ENCODE data around the gene WTAP.
"Not testable (repeated sequence)": the region's sequence is repeated elsewhere in the genome, so short reads cannot be mapped to it uniquely, and the experiment has no call there.

WTAP gene

GRCh38 chr6:159762681-159763293 lies 35.5 kb downstream of the WTAP start:
- DNase-seq: peak in 1 of 2 experiments; percentile 39

GRCh38 chr6:159766906-159767305 lies 39.6 kb downstream of the WTAP start:
- no peak for DNase-seq

GRCh38 chr6:159769470-159769869 lies 42.2 kb downstream of the WTAP start:
- no peak for DNase-seq

- DNase-seq: no peak
Observed at GRCh38 chr6:159772196-159772595, 44.9 kb downstream of the WTAP start.

- DNase-seq: no peak
Observed at GRCh38 chr6:159777240-159777904, 50.1 kb downstream of the WTAP start.

GRCh38 chr6:159778131-159778530 lies 50.8 kb downstream of the WTAP start:
- no peak for DNase-seq

GRCh38 chr6:159778542-159779103 lies 51.3 kb downstream of the WTAP start:
- DNase-seq: no peak

GRCh38 chr6:159788276-159788675 lies 61.0 kb downstream of the WTAP start:
- no peak for DNase-seq

GRCh38 chr6:159788753-159789376 lies 61.6 kb downstream of the WTAP start:
- no peak for DNase-seq

- DNase-seq: peak; percentile 99 to 100
Observed at GRCh38 chr6:159789377-159790148, 62.3 kb downstream of the WTAP start, which contains the start of gene TCP1. Gene TCP1 (minus strand): TSS chr6:159789602. CDS start chr6:159789468, 134 bp downstream.

- DNase-seq: peak; percentile 97 to 98
Observed at GRCh38 chr6:159790149-159790955, 63.0 kb downstream of the WTAP start, which contains the start of gene MRPL18. Gene MRPL18 (plus strand): TSS chr6:159790467. CDS start chr6:159790588, 121 bp downstream.

- DNase-seq: peak; percentile 28 to 36
Observed at GRCh38 chr6:159790956-159791598, 63.8 kb downstream of the WTAP start.

- not testable (repeated sequence) for DNase-seq
Observed at GRCh38 chr6:159794976-159795375, 67.7 kb downstream of the WTAP start.

- DNase-seq: no peak
Observed at GRCh38 chr6:159797554-159797953, 70.2 kb downstream of the WTAP start.

- no peak for DNase-seq
Observed at GRCh38 chr6:159800141-159800865, 73.0 kb downstream of the WTAP start, which contains the start of gene PNLDC1. Gene PNLDC1 (plus strand): TSS chr6:159800276. CDS start chr6:159800308, 32 bp downstream.

- DNase-seq: no peak
Observed at GRCh38 chr6:159801935-159802334, 74.6 kb downstream of the WTAP start.

GRCh38 chr6:159804504-159804903 lies 77.2 kb downstream of the WTAP start:
- no peak for DNase-seq

GRCh38 chr6:159805440-159806020 lies 78.2 kb downstream of the WTAP start:
- DNase-seq: no peak
